NK-92 (cell line): ENCODE results near the gene ATP23.

Source experiments
- DNase-seq: peaks from one replicate; lab custom pipeline; 2025; ENCODE audit not compliant: unreplicated experiment; lab: John Stamatoyannopoulos, UW

Gene ATP23

DNA sequence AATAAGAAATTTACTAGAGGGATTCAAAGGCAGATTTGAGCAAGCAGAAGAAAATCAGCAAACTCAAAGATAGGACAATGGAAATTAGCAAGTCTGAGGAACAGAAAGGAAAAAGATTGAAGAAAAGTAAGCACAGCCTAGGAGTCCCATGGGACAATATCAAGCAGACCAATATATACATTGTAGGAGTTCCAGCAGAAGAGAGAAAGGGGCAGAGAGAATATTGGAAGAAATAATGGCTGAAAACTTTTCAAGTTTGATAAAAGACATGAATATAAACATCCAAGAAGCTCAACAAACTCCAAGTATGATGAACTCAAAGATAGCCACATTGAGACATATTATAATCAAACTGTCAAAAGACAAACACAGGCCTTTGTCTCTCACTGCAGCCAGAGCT lies 25.2 kb downstream of the ATP23 start:
- DNase-seq: no peak

- no peak for DNase-seq
Measured at GRCh38 chr12:57983146-57983857, 41.9 kb downstream of the ATP23 start.

- no peak for DNase-seq
Measured at GRCh38 chr12:57983858-57984505, 42.6 kb downstream of the ATP23 start.

DNA sequence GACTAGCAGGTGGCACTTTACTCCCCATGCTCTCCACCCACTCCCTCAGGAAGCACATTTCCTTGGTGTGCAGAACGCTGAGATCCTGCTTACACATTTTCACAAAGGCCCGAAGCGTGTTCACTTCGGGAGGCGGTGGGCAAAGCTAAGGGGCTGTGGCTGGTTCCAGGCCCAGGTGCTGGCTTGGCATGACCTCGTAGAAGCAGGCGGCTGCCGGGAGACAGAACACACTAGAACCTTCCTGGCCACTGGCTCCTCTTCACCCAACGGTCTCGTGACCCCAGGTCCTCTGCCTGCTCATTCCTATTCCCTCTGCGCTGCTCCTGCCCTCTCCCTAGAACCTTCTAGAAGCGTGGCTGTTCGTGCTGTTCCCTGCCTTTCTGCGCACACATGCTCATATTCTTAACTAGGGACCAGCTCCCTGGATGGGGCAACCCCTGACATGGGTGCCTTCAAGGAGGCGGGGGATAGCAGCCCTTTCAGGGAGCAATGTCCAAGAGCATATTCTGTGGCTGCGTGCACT lies 43.3 kb downstream of the ATP23 start:
- no peak for DNase-seq

GRCh38 chr12:57985685-57986084 lies 44.3 kb downstream of the ATP23 start:
- DNase-seq: no peak

DNA sequence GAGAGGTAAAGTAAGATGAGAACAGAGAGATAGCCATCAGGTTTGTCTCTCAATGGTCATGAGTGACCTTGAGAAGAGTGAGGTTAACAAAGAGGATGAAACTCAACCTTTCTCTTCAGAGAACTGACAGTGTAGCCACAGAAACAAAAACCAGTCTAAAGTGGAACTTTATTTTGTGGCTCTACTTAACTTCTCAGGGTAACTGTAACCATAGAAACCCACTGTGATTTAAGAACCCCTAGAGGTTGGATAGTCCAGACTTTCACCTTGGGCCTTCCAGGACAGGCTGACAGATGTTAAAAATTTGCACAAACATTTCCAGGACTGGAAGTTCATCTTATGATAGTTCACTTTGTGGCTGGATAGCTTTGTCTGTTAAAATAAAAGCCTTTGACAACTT lies 48.5 kb downstream of the ATP23 start:
- DNase-seq: no peak

DNA sequence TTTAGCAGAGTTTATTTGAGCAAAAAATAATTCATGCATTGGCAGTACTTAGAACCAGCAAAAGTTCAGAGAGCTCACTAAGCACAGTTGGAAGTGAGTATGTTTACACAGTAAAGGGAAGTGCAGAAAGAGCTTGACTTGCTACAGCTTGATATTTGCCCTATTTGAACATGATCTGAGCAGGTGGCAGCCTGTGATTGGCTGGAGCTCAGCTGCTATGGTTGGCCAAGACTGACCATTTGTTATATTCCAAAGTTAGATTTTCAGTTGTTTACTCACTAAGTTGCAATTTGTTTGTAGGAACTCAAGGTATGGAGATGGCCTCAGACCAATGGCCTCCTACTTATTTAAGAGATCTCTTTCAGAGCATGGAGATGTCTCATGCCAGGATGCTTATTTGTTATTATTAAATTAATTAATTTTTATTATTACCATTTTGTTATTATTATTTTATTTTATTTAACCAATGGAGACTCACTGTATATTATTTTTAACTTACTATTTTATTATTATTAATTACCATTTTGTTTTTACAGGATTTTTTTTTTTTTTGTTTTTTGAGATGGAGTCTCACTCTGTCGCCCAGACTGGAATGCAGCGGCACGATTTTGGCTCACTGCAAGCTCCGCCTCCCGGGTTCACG lies 49.0 kb downstream of the ATP23 start:
- DNase-seq: no peak

- no peak for DNase-seq
Measured at GRCh38 chr12:57992001-57992400, 50.6 kb downstream of the ATP23 start.

DNA sequence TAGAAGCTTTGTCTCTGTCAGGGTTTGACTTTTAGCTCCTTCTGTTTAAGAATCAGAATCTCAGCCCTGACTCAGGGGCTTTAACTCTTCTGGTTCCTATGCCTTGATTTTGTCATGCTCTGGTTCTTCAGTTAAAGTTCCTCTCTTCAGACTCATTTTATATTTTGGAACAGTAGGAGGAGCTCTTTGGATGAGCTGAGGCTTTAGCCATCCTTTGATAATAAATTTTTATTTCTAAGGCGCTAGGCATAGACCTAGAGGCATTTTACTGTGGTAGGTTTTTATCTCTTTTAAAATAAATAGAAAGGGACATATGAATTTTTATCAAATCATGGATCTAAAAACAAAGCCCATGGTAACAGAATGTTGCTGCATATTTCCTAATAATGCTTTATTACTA lies 51.7 kb downstream of the ATP23 start:
- DNase-seq: no peak

- DNase-seq: no peak
Measured at GRCh38 chr12:57993834-57994233, 52.5 kb downstream of the ATP23 start.

DNA sequence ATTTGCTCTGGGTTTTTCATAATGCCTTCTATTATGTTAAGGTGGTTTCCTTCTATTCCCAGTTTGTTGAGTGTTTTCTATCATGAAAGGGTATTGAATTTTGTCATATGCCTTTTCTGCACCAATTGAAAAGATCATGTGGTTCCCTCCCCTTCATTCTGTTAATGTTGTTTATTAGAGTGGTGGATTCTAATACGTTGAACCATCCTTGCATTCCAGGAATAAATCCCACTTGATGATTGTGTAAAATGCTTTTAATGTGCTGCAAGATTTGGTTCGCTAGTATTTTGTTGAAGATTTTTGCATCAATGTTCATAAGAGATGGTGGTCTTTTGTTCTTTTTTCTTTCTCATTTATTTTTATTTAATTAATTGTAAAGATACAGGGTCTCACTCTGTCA lies 55.2 kb downstream of the ATP23 start:
- no peak for DNase-seq

GRCh38 chr12:57998251-57998650 lies 56.9 kb downstream of the ATP23 start:
- no peak for DNase-seq

- DNase-seq: no peak
Measured at GRCh38 chr12:58000499-58000898, 59.1 kb downstream of the ATP23 start.

GRCh38 chr12:58007875-58008274 lies 66.5 kb downstream of the ATP23 start:
- DNase-seq: no peak

DNA sequence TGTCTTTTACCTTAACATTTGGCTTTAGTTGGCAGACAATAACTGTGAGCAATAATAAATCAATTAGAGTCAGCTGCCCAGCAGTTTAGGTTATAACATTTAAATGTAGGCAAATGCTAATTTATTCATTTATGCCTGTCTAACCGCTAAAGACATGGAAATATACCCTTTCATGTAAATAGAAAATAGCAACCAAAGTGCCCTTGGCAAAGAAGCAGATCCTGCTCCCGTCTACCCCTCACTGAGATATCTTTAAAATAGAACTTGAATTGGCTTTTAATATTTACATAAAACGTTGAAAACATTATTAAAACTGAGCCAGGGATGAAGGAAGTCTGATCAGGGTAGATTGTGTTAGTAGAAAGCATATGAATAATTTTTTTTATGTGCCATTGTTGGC lies 67.3 kb downstream of the ATP23 start:
- DNase-seq: no peak
